GM12892 (cell line): Measurements from ENCODE around the gene CD84.

Source experiments
- DNase-seq: peaks from one replicate; pipeline ENCODE4 v3.0.0; 2011; ENCODE audit not compliant: insufficient read length
- FAIRE-seq: peaks from 2 replicates; lab custom pipeline; 2011; peaks lifted over from hg19 to GRCh38; lab: Jason Lieb, UNC
- POLR2A ChIP-seq: IDR thresholded peaks from 2 replicates; pipeline ENCODE4 v1.6.1; 2011; ENCODE audit warnings: low read depth, low read length, control low read depth
- POLR2AphosphoS5 ChIP-seq: IDR thresholded peaks from 2 replicates; pipeline ENCODE4 v1.6.1; 2011; ENCODE audit warnings: low read depth, low read length, control low read depth
- TAF1 ChIP-seq: IDR thresholded peaks from 2 replicates; pipeline ENCODE4 v1.6.1; 2011; ENCODE audit warnings: low read depth, mild to moderate bottlenecking, control low read depth, low read length, borderline replicate concordance

CD84 gene

GRCh38 chr1:160548183-160548582 lies 31.1 kb downstream of the CD84 start:
- FAIRE-seq (no peak), DNase-seq (no peak)
- TF ChIP-seq POLR2A = peak; percentile 29; the same call in 1 of the 2 replicates
- TF ChIP-seq POLR2AphosphoS5 = peak; percentile 43
- no peak for TF ChIP-seq TAF1

GRCh38 chr1:160547422-160547821 lies 31.9 kb downstream of the CD84 start:
- no peak for DNase-seq
- FAIRE-seq = no peak

GRCh38 chr1:160546942-160547341 lies 32.4 kb downstream of the CD84 start:
- TF ChIP-seq TAF1 = no peak
- no peak for TF ChIP-seq POLR2A
- TF ChIP-seq POLR2AphosphoS5 = no peak
- FAIRE-seq (peak; percentile 21), DNase-seq (no peak)

More at GRCh38 chr1:160547422-160547821, 31.9 kb downstream of the CD84 start:
- TF ChIP-seq POLR2AphosphoS5 (no peak), TAF1 (no peak), POLR2A (no peak)

GRCh38 chr1:160544647-160545046 lies 34.6 kb downstream of the CD84 start:
- DNase-seq (no peak), FAIRE-seq (peak; percentile 85)
- no peak for TF ChIP-seq TAF1
- TF ChIP-seq POLR2A = no peak
- no peak for TF ChIP-seq POLR2AphosphoS5

GRCh38 chr1:160542303-160542945 lies 36.9 kb downstream of the CD84 start:
- FAIRE-seq (no peak), DNase-seq (no peak)
- no peak for TF ChIP-seq TAF1
- TF ChIP-seq POLR2AphosphoS5 = no peak
- TF ChIP-seq POLR2A = no peak

- peak; percentile 91 for FAIRE-seq
These were observed 37.5 kb downstream of the CD84 start for GRCh38 chr1:160541622-160542302.

GRCh38 chr1:160540859-160541233 lies 38.5 kb downstream of the CD84 start:
- FAIRE-seq (no peak), DNase-seq (no peak)
- no peak for TF ChIP-seq POLR2AphosphoS5
- TF ChIP-seq POLR2A = no peak
- TF ChIP-seq TAF1 = no peak

More at GRCh38 chr1:160541622-160542302, 37.5 kb downstream of the CD84 start:
- DNase-seq = no peak
- no peak for TF ChIP-seq POLR2AphosphoS5
- TF ChIP-seq TAF1 = no peak
- no peak for TF ChIP-seq POLR2A

GRCh38 chr1:160539990-160540858 lies 39.1 kb downstream of the CD84 start:
- TF ChIP-seq TAF1 = peak; percentile 45; the same call in 1 of the 2 replicates
- peak; percentile 74 for TF ChIP-seq POLR2A
- TF ChIP-seq POLR2AphosphoS5 = peak; percentile 86
- DNase-seq (peak; percentile 43), FAIRE-seq (peak; percentile 99)

- DNase-seq (no peak), FAIRE-seq (no peak)
These were observed 39.7 kb downstream of the CD84 start for GRCh38 chr1:160539684-160539989.

GRCh38 chr1:160538985-160539651 lies 40.2 kb downstream of the CD84 start:
- FAIRE-seq (no peak), DNase-seq (no peak)
- TF ChIP-seq POLR2A = no peak
- TF ChIP-seq TAF1 = no peak
- TF ChIP-seq POLR2AphosphoS5 = no peak

More at GRCh38 chr1:160539684-160539989, 39.7 kb downstream of the CD84 start:
- no peak for TF ChIP-seq TAF1
